T47D (cell line): Measurements from ENCODE around the gene FGFR1OP2.
"Not testable (repeated sequence)": the region's sequence is repeated elsewhere in the genome, so short reads cannot be mapped to it uniquely, and the experiment has no call there.

Source experiments
- DNase-seq, 2 experiments: peaks; one replicate each; pipeline versions ENCODE4 v3.0.0 to v3.0.0-alpha.2; 2011 to 2012; ENCODE audit warnings: low read depth in 1 of 2, low spot score in 1 of 2
- JUND ChIP-seq: IDR thresholded peaks from 2 replicates; pipeline ENCODE4 v1.6.1; 2012; ENCODE audit warnings: low read depth
- in situ Hi-C: cut with HindIII; loops from 2 replicates; pipeline ENCODE4 v1.10.0; 2016; ENCODE audit warnings: low sequenced_read_pairs, low pct_unique_long_range_greater_than_20kb

The FGFR1OP2 gene

DNA sequence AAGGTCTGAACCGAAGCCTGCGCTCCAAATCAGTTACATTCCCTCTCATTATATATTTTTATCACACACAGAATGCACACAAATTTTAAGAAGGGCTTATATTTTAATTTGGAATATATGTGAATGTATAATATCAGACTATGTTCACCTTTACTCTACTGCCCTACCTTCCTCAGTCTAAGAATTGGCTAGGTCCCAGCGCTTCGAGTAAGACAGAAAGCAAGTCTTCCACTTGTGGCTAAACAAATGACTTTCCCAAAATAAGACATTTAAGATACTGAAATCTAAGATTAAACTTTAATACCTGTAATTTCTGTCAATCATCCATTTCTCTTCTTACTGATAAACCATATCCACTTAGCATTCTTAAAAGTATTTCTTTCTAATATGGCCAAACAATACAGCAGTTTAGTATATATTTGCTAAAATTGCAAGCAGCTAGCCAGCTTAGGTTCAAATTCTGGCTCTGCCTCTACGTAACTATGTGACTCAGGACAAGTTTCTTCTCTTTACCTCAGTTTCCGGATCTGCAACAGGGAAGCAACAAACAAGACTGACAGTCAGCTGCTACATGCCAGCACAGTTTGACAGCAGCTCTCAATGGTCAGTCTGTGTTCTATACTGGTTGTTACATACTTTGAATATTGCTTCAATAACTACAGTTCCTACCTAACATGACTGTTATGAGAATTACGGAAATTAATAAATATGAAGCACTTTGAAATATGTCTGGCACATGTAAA lies 2.5 kb upstream of the FGFR1OP2 start:
- in situ Hi-C loops: no loop called here
- DNase-seq: no peak
- no peak for TF ChIP-seq JUND

GRCh38 chr12:26936559-26937442 lies 1.5 kb upstream of the FGFR1OP2 start:
- DNase-seq: no peak
- TF ChIP-seq JUND: no peak
- in situ Hi-C loops: no loop called here

DNA sequence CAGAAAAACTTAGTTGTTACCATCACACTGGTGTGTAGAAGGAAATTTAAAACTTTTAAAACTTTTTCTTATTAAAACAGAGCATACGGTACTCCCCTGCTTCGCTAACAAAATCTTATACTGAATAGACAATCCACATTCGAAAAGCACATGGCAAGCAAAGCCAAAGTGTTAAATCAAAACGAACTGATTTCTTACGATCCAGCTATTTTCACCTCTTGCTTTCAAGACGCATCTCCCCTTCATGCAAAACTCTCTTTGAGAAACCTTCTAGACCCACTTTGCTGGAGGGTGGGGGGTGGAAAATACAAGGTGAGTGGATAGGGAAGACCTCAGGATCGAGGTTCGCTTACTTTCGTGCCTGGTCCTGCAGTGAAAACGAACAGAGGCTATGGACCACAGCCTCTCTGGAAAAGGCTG lies 817 bp upstream of the FGFR1OP2 start:
- DNase-seq: no peak
- TF ChIP-seq JUND: no peak
- in situ Hi-C loops: no loop called here

DNA sequence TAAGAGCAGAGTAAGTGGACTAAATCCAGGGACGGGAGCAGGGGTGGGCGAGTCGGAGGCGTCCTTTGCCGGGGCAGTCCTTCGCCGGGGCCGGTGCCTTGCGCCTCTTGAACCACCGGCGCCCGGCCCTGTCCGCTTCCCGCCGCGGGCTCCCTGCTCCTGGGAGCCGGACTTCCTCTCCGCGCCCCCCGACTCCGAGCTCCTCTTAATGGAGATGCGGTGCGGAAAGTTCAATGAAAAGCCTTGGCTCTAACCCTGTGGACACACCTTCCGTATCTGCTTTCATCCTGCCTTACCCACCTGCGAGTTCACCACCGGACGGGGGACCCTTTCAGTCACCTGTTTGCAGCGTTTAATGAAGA lies 412 bp downstream of the FGFR1OP2 start:
- in situ Hi-C loops: no loop called here
- DNase-seq: no peak
- no peak for TF ChIP-seq JUND

DNA sequence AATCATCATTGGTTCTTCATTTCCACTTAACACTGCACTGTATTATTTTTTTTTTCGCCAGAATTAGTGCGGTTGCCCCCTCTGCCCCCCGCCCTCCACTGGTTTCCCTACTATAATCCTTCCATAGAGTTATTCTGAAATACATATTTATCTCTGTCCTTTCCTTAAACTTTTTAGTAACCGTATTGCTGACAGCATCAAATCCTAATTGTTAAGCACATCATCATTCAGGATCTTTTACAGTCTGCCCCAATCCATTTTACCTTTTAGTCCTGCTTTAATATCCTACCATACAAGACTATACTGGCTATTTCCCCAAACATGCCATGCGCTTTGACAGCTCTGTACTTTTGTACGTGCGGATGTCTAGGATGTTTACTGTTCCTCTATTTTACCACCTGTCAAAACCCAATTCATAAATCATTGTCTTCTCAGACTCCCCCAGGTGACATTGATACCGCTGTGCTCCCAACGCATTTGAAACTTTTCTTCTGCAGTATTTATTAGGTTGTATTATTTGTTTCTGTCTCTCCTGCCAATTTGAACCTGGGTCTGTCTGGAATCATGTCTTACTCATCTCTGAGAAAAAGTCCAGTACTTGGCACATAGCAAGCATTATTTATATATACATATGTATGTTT lies 1.0 kb downstream of the FGFR1OP2 start:
- peak in 1 of 2 experiments; percentile 3 for DNase-seq
- in situ Hi-C loops: no loop called here
- TF ChIP-seq JUND: no peak

DNA sequence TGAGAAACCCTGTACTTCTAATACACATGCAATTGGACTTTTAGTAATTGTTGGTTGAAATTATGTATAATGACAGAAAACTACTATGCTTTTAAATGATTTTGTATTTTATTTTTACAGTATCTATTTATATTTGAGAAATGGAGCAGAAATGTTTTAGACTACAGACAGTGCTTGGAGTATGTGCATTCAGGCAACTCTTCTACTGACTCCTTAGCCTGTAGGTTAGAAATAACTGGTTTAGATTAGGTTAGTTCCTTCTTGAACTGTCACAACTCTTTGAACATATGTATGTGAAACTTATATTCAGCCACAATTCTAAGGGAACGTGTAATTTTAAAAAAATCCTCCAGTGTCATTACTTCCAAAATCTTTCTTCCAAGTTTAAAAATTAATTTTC lies 1.7 kb downstream of the FGFR1OP2 start:
- DNase-seq: no peak

GRCh38 chr12:26940516-26941214 lies 2.4 kb downstream of the FGFR1OP2 start:
- TF ChIP-seq JUND: no peak
- in situ Hi-C loops: no loop called here

More for the DNA sequence above, 1.7 kb downstream of the FGFR1OP2 start:
- TF ChIP-seq JUND: no peak
- in situ Hi-C loops: no loop called here

DNA sequence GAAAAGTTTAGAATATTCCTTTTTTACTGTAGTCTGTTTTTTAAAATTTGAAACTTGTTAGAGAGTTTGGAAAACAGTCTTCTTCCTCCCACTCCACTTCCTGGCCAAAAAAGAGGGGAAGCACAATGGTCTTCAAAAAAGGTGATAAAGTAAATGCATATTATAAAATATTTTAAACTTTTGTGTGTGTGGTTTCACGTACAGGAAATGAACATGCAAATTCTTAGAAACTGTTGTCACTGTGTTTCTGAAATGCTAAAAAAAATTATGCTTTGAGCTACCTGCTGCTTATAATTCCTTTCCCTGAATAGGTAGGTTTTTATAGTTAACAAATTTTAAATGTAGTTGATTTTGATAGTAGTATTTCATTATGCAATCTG lies 2.9 kb downstream of the FGFR1OP2 start:
- in situ Hi-C loops: no loop called here
- DNase-seq: no peak
- no peak for TF ChIP-seq JUND

More at GRCh38 chr12:26940516-26941214, 2.4 kb downstream of the FGFR1OP2 start:
- DNase-seq: no peak

- in situ Hi-C loops: no loop called here
- no peak for DNase-seq
Measured at GRCh38 chr12:26948309-26948708, 10.0 kb downstream of the FGFR1OP2 start.

GRCh38 chr12:26953447-26953846 lies 15.2 kb downstream of the FGFR1OP2 start:
- in situ Hi-C loops: no loop called here
- TF ChIP-seq JUND: no peak
- DNase-seq: no peak

More at GRCh38 chr12:26948309-26948708, 10.0 kb downstream of the FGFR1OP2 start:
- TF ChIP-seq JUND: no peak

GRCh38 chr12:26954027-26954426 lies 15.8 kb downstream of the FGFR1OP2 start:
- in situ Hi-C loops: no loop called here
- DNase-seq: no peak
- no peak for TF ChIP-seq JUND

GRCh38 chr12:26961391-26961790 lies 23.1 kb downstream of the FGFR1OP2 start:
- DNase-seq, in situ Hi-C loops: not testable (repeated sequence)
